GM21423 (cell line): ENCODE measurements around the gene KLF4.

Experiments
- ATAC-seq: cut with Tn5 transposase; IDR thresholded peaks from one replicate; pipeline ENCODE4 v1.9.1; 2021; ENCODE audit warnings: mild to moderate bottlenecking, moderate library complexity; ENCODE audit not compliant: unreplicated experiment

KLF4 gene

DNA sequence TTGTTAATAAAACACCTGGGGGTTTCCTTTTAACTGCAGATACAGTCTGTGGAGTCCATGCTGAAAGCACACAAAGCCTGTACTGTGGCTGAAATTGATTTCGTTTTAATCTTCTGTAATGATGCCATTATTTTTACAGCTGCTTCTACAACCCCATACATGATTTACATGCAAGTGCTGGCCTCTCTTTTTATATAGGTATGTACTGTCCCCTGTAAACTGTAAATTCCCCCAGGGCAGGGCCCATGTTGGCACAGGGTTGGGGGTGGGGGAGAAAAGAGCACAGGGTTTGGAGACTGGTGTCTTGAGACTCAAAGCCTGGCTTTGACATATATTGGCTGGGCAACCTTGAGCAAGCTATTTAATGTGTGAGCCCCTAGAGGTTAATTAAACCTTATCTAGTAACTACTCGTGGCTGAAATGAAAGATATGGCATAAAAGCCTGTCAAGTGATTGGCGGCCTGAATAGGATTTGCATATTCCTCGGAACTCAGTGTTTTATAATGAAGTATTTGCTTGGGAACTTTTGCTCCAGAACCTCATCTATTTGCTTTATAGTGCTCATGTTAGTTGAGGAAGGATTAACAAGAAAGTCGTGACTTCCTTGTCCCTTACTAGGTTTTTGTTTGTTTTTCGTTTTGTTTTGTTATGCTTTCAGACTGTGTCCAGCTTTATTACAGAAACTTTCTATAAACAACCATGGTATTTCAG, 34.0 kb downstream of the KLF4 start:
- ATAC-seq, result no peak

DNA sequence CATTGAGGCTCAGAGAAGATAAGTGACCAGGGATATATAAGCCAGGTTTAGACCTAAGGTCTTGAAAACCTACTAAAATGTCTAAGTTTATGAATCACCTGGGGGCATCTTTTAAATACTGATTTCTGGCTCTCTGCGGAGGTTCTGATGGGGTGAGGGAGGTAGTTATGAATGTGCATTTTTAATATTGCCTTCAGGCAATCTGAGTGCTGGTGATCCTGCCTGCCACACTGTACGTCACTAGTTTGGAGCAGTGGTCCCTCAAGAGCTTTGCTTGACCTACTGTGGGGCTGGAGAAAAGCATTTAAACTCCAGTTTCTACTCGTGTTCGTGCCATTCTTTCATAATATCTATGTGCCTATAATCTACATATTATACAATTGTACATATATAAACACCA, 36.1 kb downstream of the KLF4 start:
- ATAC-seq, result no peak

DNA sequence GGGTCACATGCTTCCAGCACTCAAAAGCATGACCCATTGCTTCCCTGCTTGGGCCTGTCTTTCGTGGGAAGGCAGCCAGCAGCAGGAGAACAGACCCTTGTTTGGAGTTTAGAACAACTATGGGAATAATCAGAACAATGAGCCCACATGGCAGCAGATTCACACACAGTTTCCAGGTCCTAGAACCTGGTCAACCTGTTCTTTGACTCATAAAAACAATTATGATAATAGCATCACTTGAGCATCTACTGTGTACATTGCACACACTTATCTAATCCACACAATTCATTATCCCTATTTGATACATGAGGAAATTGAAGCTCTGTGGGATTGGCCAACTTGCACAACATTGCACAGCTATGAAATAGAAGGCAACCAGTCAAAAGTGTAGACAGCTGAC, 41.7 kb downstream of the KLF4 start:
- no peak for ATAC-seq

DNA sequence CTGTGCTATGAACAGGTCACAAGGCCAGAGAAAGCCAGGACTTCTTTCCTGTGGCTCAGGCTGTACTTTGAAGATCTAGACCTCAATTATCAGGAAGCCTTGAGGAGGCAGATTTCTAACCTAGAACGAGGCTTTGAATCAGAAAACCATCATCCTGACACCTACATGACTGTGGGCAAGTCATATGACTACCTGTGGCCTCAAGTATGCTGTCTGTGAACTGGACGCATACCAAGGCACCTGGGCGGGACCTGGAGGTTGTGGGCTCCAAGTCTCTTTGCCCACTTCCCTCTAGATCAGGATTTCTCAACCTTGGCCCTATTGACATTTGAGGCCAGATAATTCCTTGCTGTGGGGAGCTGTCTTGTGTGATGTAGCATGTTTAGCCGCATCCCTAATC, 42.5 kb downstream of the KLF4 start:
- ATAC-seq, result no peak

DNA sequence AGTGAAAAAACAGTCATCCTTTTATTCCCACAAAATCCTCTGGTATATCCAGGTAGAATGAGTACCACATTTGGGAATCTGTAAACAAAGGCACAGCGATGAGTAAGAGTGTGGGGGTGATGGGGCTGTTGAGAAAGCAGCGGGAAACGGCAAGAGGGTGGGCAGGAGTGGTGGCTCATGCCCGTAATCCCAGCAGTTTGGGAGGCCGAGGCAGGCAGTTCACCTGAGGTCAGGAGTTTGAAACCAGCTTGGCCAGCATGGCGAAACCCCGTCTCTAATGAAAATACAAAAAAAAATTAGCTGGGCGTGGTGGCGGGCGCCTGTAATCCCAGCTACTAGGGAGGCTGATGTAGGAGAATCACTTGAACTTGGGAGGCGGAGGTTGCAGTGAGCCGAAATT, 43.1 kb downstream of the KLF4 start:
- ATAC-seq, result no peak

DNA sequence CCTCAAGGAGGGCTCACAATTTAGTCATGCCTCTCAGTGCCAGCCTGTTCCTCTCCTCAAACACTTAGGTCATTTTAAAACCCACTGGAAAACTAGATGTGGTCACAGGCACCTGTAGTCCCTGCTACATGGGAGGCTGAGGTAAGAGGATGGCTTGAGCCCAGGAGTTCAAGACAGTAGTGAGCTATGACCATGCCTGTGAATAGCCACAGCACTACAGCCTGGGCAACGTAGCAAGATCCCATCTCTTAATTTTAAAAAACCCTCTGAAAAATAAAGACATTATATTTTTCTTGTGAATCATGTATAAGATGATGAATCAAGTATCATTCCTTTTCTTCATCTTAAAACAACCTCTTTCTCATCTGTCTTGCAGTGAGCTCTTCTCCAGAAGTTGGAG, 45.8 kb downstream of the KLF4 start:
- no peak for ATAC-seq

DNA sequence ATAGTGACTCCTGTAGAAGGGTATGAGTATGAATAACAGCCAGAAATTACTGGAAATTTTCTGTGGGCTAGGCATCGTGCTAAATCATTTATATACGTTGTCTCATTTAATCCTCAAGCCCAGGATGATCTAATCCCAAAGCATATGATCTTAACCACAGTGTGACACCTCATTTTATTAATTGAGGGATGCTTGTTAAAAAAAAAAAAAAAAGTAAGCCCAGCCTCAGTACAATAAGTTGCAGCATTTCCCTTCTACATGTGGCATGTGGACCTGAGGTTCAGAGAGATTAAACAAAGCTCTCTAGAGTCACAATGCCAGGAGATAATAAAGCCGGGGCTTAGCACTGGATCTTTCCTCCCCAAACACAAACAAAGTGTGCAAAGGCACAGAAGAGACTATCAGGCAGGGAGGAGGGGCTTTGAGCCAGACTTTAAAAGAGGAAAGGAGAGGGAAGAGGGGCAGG, 49.5 kb downstream of the KLF4 start:
- no peak for ATAC-seq

DNA sequence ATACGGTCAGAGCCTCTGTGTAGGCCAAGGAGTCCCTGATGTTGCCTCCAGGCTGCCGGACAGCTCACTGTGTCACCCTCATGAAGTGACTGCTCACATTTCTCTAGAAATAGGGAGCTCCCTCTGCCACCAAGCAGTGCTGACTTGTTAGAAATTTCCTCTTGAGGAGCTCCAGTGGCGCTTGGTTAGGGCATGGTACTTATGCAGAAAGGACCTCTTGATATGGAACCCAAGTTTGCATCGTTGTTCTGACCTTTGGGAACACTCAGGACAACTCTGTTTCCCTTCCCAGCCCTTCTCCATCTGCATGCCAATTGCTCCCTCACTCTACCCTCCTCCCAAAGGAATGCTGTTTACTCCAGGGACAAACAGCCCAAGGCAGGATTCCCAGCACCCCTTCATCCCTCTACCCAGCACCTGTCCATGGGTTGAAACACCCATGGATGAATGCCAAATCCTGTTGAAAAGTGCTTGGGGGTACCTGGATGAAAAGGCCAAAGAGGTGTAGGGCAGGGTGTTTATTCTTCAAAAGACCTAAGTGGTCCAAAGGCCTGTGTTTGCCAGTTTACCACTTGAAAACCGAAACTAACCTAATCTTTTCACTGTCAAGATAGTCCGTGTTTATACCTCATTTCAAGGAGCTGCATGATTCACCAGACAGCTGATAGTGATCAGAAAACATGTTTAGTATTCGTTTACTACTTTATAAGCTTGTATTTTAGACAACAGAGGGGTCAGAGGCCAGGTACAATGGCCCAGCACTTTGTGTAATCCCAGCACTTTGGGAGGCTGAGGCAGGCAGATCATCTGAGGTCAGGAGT, 51.1 kb downstream of the KLF4 start:
- no peak for ATAC-seq

DNA sequence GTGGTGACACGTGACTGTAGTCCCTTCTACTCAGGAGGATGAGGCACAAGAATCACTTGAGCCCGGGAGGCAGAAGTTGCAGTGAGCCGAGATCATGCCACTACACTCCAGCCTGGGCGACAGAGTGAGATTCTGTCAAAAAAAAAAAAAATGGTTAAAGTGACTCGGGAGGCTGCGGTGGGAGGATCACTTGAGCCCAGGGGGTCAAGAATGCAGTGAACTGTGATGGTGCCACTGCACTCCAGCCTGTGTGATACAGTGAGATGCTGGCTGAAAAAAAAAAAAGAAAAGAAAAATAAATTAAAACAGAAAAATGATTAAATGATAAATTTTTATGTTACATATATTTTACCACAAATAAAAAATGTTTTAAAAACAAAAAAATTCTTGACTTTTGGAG, 51.9 kb downstream of the KLF4 start:
- ATAC-seq, result no peak

DNA sequence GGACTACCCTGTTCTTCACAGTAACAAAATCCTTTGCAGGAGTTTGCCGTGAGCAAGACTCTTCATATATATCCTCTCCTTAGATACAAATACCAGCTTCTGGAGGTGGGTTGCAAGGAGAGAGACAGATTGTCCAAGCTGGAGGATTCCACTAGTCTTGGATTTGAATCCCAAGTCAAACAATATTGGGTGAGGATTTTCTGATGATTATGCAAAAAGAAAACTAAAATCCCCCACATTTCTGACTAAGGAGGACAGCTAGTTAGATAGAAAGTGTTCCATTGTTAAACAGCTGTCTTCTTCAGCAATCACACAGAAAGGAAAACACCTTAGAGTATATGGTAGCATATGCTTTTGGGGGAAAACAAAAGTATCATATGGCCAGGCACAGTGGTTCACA, 54.2 kb downstream of the KLF4 start:
- ATAC-seq, result no peak
